ENCODE data around the gene ARHGAP22.

Gene ARHGAP22

GRCh38 chr10:48627984-48628609 is 23.2 kb upstream of the ARHGAP22 start:
- no peak for TF ChIP-seq CTCF (IDR thresholded peaks at IDR 0.05; ENCODE audit: insufficient read depth, missing control alignments)
- DNase-seq (ENCODE audit: insufficient read length, low spot score) = no peak

GRCh38 chr10:48626986-48627731 is 22.3 kb upstream of the ARHGAP22 start:
- TF ChIP-seq CTCF (IDR thresholded peaks at IDR 0.05; ENCODE audit: insufficient read depth, missing control alignments) = no peak
- FAIRE-seq = no peak

More at GRCh38 chr10:48627984-48628609, 23.2 kb upstream of the ARHGAP22 start:
- no peak for FAIRE-seq

GRCh38 chr10:48626447-48626846 is 21.6 kb upstream of the ARHGAP22 start:
- DNase-seq (ENCODE audit: insufficient read length, low spot score) (no peak), FAIRE-seq (no peak)
- no peak for TF ChIP-seq CTCF (IDR thresholded peaks at IDR 0.05; ENCODE audit: insufficient read depth, missing control alignments)

More at GRCh38 chr10:48626986-48627731, 22.3 kb upstream of the ARHGAP22 start:
- no peak for DNase-seq (ENCODE audit: insufficient read length, low spot score)

GRCh38 chr10:48625826-48626134 is 20.9 kb upstream of the ARHGAP22 start:
- no peak for DNase-seq (ENCODE audit: insufficient read length, low spot score)
- FAIRE-seq = no peak
- no peak for TF ChIP-seq CTCF (IDR thresholded peaks at IDR 0.05; ENCODE audit: insufficient read depth, missing control alignments)

GRCh38 chr10:48623607-48624132 is 18.8 kb upstream of the ARHGAP22 start:
- no peak for TF ChIP-seq CTCF (IDR thresholded peaks at IDR 0.05; ENCODE audit: insufficient read depth, missing control alignments)
- DNase-seq (ENCODE audit: insufficient read length, low spot score) (no peak), FAIRE-seq (no peak)

GRCh38 chr10:48623009-48623408 is 18.1 kb upstream of the ARHGAP22 start:
- no peak for FAIRE-seq
- no peak for TF ChIP-seq CTCF (IDR thresholded peaks at IDR 0.05; ENCODE audit: insufficient read depth, missing control alignments)
- DNase-seq (ENCODE audit: insufficient read length, low spot score) = no peak

- no peak for TF ChIP-seq CTCF (IDR thresholded peaks at IDR 0.05; ENCODE audit: insufficient read depth, missing control alignments)
- DNase-seq (ENCODE audit: insufficient read length, low spot score) (no peak), FAIRE-seq (no peak)
Observed at GRCh38 chr10:48620719-48621118, 15.8 kb upstream of the ARHGAP22 start.

Measured in D721Med (cell line).